HepG2 (cell line): ENCODE measurements around the gene COMMD3. TPM values are rescaled to one million over a fixed set of nuclear protein-coding genes. Genes with fewer than 3 reads are reported as not detected.

Experiments
- ADNP ChIP-seq: sonication (generic); formaldehyde crosslinking; IDR thresholded peaks from 2 replicates; pipeline ENCODE4 v1.4.0; 2020; ENCODE audit warnings: missing genetic modification reagents
- FOXO1 ChIP-seq: sonication (generic); formaldehyde crosslinking; IDR thresholded peaks from 2 replicates; pipeline ENCODE4 v1.4.0; 2020; ENCODE audit warnings: missing genetic modification reagents
- ISX ChIP-seq: sonication (generic); formaldehyde crosslinking; conservative IDR thresholded peaks from 2 replicates; pipeline ENCODE4 v1.5.0; 2020; ENCODE audit warnings: missing genetic modification reagents
- MLLT10 ChIP-seq: sonication (generic); formaldehyde crosslinking; IDR thresholded peaks from 2 replicates; pipeline ENCODE4 v1.4.0; 2020; ENCODE audit warnings: missing genetic modification reagents
- MTA1 ChIP-seq: sonication (generic); formaldehyde crosslinking; IDR thresholded peaks from 2 replicates; pipeline ENCODE4 v1.4.0; 2020; ENCODE audit warnings: missing genetic modification reagents, mild to moderate bottlenecking, borderline replicate concordance
- MTF1 ChIP-seq: sonication (generic); formaldehyde crosslinking; IDR thresholded peaks from 2 replicates; pipeline ENCODE4 v1.5.0; 2020; ENCODE audit warnings: missing genetic modification reagents
- PHF21A ChIP-seq: sonication (generic); formaldehyde crosslinking; IDR thresholded peaks from 2 replicates; pipeline ENCODE4 v1.5.0; 2020; ENCODE audit warnings: mild to moderate bottlenecking, missing genetic modification reagents
- SETDB1 ChIP-seq: sonication (generic); formaldehyde crosslinking; IDR thresholded peaks from 2 replicates; pipeline ENCODE4 v1.5.1; 2020; ENCODE audit warnings: missing genetic modification reagents, mild to moderate bottlenecking, borderline replicate concordance
- ZNF678 ChIP-seq: sonication (generic); formaldehyde crosslinking; IDR thresholded peaks from 2 replicates; pipeline ENCODE4 v1.4.0; 2020; ENCODE audit warnings: mild to moderate bottlenecking, missing genetic modification reagents
- ZSCAN12 ChIP-seq: sonication (generic); formaldehyde crosslinking; IDR thresholded peaks from 2 replicates; pipeline ENCODE4 v1.9.0; 2021; ENCODE audit warnings: mild to moderate bottlenecking, missing genetic modification reagents
- polyA plus RNA-seq, 8 experiments: library from polyadenylated mRNA; depleted of rRNA in 3 of 8; stranded (reverse) in 7 of 8; unstranded in 1 of 8; fragments of >200 nt; fragmentation: Illumina TruSeq in 4 of 8; extraction: Trizol in 4 of 8; gene quantifications; 2 replicates each; pipeline versions ENCODE4 v1.2.1 to v1.2.3, GENCODE V29; 2011 to 2016; ENCODE audit warnings: low read depth in 4 of 8, missing spikeins in 1 of 8, mixed read lengths in 1 of 8; ENCODE audit not compliant: insufficient read depth in 1 of 8
- total RNA-seq, 5 experiments: library from RNA; depleted of rRNA; stranded (reverse); fragments of >200 nt; fragmentation: Illumina TruSeq; extraction: Trizol; gene quantifications; 2 replicates each; pipeline ENCODE4 v1.2.3, GENCODE V29; 2016; ENCODE audit warnings: low read depth in 1 of 5
- TF ChIP-seq, protein P1 (sequence below), 2 experiments: sonication (generic) in 1 of 2; formaldehyde crosslinking in 1 of 2; IDR thresholded peaks; 2 replicates each; pipeline versions ENCODE4 v1.4.0 to v1.6.1; 2018 to 2020; ENCODE audit warnings: missing genetic modification reagents in 2 of 2, borderline replicate concordance in 1 of 2, low read depth in 1 of 2, mild to moderate bottlenecking in 1 of 2, missing biosample characterization in 1 of 2
- TF ChIP-seq, protein P2 (sequence below): sonication (generic); formaldehyde crosslinking; IDR thresholded peaks from 2 replicates; pipeline ENCODE4 v1.5.1; 2020; ENCODE audit warnings: mild to moderate bottlenecking, missing genetic modification reagents
- TF ChIP-seq, protein P3 (sequence below): sonication (generic); formaldehyde crosslinking; IDR thresholded peaks from 2 replicates; pipeline ENCODE4 v1.8.0; 2022; ENCODE audit warnings: missing genetic modification reagents, mild to moderate bottlenecking, inconsistent platforms, borderline replicate concordance
- TF ChIP-seq, protein P4 (sequence below): sonication (generic); formaldehyde crosslinking; IDR thresholded peaks from 2 replicates; pipeline ENCODE4 v1.5.0; 2020; ENCODE audit warnings: missing genetic modification reagents
- TF ChIP-seq, protein P5 (sequence below): sonication (generic); formaldehyde crosslinking; IDR thresholded peaks from 2 replicates; pipeline ENCODE4 v1.8.1; 2023; ENCODE audit warnings: missing genetic modification reagents, inconsistent platforms, borderline replicate concordance
- TF ChIP-seq, protein P6 (sequence below): fragments of 450-650 bp; IDR thresholded peaks from 2 replicates; pipeline ENCODE4 v1.6.1; 2017; ENCODE audit warnings: mild to moderate bottlenecking

Gene COMMD3
- total and polyA plus RNA-seq, 2 of the 13 experiments (the other 11 are each of a cell fraction or from before 2014, with no cell fraction given): 38.7 to 54.4 TPM

DNA sequence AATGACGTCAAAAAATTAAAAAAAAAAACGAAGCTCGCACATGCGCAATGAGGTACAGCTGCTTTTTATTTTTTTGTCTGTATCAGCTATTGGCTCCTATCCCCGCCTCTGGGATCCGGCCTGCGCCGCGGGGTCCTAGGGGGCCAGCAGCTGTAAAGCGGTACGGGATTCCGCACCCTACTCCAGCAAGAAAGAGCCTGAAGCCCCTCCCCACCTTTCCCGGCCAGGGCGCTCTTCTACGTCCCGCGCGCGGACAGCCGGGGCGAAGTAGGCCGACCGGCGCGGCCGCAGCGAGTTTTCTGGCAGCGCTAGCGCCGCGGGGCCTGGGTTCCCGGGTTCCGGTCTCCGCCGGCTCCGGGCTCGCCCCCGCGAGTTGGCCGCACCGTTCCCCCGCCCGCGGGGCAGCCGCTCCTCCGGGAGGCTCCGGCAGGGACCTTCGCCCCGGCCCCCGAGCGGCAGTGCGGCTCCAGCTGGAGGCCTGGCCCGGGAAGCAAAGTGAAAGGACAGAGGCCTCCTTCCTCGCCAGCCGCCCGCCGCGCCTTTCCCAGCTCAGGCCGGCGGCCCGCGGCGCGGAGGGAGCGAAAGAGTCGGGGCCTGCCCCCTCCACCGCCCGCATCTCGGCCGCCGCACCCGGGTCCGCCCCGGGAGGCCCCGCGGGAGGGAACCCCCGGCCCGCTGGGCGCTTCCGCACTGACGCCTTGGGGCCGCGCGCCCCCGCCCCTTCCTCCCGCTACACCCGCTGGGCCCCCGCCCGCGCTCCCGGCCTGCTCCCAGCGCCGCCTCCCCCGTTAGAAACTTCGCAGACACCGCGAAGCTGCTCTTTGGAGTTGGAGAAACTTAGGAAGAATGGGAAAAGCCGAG is 24.4 kb downstream of the COMMD3 start (continued):
- TF ChIP-seq, protein P1, sequence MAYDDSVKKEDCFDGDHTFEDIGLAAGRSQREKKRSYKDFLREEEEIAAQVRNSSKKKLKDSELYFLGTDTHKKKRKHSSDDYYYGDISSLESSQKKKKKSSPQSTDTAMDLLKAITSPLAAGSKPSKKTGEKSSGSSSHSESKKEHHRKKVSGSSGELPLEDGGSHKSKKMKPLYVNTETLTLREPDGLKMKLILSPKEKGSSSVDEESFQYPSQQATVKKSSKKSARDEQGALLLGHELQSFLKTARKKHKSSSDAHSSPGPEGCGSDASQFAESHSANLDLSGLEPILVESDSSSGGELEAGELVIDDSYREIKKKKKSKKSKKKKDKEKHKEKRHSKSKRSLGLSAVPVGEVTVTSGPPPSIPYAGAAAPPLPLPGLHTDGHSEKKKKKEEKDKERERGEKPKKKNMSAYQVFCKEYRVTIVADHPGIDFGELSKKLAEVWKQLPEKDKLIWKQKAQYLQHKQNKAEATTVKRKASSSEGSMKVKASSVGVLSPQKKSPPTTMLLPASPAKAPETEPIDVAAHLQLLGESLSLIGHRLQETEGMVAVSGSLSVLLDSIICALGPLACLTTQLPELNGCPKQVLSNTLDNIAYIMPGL (CRISPR knock-in tag; IDR thresholded peaks at IDR 0.05; ENCODE audit: borderline replicate concordance in 1 of 2, low read depth in 1 of 2): peak in 1 of 2 experiments; percentile 61; a peak in 2 of 4 replicates
- no peak for TF ChIP-seq FOXO1 (CRISPR knock-in tag)
- TF ChIP-seq, protein P2, sequence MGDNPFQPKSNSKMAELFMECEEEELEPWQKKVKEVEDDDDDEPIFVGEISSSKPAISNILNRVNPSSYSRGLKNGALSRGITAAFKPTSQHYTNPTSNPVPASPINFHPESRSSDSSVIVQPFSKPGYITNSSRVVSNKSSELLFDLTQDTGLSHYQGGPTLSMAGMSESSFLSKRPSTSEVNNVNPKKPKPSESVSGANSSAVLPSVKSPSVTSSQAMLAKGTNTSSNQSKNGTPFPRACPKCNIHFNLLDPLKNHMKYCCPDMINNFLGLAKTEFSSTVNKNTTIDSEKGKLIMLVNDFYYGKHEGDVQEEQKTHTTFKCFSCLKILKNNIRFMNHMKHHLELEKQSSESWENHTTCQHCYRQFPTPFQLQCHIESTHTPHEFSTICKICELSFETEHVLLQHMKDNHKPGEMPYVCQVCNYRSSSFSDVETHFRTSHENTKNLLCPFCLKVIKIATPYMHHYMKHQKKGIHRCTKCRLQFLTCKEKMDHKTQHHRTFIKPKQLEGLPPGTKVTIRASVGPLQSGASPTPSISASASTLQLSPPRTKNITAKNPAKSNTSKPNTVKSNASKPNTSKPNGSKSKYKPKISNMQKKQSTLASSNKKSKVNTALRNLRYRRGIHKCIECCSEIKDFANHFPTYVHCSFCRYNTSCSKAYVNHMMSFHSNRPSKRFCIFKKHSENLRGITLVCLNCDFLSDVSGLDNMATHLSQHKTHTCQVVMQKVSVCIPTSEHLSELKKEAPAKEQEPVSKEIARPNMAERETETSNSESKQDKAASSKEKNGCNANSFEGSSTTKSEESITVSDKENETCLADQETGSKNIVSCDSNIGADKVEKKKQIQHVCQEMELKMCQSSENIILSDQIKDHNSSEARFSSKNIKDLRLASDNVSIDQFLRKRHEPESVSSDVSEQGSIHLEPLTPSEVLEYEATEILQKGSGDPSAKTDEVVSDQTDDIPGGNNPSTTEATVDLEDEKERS (CRISPR knock-in tag): no peak
- TF ChIP-seq, protein P3, sequence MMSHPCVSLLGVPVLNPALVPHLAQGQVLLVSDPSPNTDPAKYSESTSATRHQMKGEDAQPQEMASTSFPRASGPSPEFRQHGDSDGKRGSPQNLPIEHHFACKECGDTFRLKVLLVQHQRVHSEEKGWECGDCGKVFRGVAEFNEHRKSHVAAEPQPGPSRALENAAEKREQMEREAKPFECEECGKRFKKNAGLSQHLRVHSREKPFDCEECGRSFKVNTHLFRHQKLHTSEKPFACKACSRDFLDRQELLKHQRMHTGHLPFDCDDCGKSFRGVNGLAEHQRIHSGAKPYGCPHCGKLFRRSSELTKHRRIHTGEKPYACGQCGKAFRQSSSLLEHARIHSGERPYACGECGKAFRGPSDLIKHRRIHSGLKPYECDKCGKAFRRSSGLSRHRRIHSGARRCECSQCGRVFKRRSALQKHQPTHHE: no peak
- TF ChIP-seq MTA1 (CRISPR knock-in tag): 0 out of 2 replicates have a peak, but pooled peaks have one; percentile 14
- TF ChIP-seq PHF21A (CRISPR knock-in tag): peak; percentile 48; the same call in 1 of the 2 replicates
- TF ChIP-seq, protein P4, sequence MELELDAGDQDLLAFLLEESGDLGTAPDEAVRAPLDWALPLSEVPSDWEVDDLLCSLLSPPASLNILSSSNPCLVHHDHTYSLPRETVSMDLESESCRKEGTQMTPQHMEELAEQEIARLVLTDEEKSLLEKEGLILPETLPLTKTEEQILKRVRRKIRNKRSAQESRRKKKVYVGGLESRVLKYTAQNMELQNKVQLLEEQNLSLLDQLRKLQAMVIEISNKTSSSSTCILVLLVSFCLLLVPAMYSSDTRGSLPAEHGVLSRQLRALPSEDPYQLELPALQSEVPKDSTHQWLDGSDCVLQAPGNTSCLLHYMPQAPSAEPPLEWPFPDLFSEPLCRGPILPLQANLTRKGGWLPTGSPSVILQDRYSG: 0 out of 2 replicates have a peak, but pooled peaks have one; percentile 59
- TF ChIP-seq MTF1 (CRISPR knock-in tag): no peak; the same call in 1 of the 2 replicates
- TF ChIP-seq ZNF678 (CRISPR knock-in tag): no peak
- TF ChIP-seq SETDB1 (CRISPR knock-in tag): no peak
- TF ChIP-seq ISX (CRISPR knock-in tag): peak; percentile 76; the same call in 1 of the 2 replicates
- TF ChIP-seq ZSCAN12: 0 out of 2 replicates have a peak, but pooled peaks have one; percentile 42
- TF ChIP-seq, protein P5, sequence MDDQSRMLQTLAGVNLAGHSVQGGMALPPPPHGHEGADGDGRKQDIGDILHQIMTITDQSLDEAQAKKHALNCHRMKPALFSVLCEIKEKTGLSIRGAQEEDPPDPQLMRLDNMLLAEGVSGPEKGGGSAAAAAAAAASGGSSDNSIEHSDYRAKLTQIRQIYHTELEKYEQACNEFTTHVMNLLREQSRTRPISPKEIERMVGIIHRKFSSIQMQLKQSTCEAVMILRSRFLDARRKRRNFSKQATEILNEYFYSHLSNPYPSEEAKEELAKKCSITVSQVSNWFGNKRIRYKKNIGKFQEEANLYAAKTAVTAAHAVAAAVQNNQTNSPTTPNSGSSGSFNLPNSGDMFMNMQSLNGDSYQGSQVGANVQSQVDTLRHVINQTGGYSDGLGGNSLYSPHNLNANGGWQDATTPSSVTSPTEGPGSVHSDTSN: 0 out of 2 replicates have a peak, but pooled peaks have one; percentile 47
- TF ChIP-seq, protein P6, sequence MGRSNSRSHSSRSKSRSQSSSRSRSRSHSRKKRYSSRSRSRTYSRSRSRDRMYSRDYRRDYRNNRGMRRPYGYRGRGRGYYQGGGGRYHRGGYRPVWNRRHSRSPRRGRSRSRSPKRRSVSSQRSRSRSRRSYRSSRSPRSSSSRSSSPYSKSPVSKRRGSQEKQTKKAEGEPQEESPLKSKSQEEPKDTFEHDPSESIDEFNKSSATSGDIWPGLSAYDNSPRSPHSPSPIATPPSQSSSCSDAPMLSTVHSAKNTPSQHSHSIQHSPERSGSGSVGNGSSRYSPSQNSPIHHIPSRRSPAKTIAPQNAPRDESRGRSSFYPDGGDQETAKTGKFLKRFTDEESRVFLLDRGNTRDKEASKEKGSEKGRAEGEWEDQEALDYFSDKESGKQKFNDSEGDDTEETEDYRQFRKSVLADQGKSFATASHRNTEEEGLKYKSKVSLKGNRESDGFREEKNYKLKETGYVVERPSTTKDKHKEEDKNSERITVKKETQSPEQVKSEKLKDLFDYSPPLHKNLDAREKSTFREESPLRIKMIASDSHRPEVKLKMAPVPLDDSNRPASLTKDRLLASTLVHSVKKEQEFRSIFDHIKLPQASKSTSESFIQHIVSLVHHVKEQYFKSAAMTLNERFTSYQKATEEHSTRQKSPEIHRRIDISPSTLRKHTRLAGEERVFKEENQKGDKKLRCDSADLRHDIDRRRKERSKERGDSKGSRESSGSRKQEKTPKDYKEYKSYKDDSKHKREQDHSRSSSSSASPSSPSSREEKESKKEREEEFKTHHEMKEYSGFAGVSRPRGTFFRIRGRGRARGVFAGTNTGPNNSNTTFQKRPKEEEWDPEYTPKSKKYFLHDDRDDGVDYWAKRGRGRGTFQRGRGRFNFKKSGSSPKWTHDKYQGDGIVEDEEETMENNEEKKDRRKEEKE: no peak
- TF ChIP-seq MLLT10 (CRISPR knock-in tag): no peak
- TF ChIP-seq ADNP: no peak
